ENCODE measurements around the gene TUBA4B.

- TF ChIP-seq EZH2 (IDR thresholded peaks at IDR 0.05; ENCODE audit: insufficient read depth, poor library complexity, severe bottlenecking) (no peak), EZH2phosphoT487 (IDR thresholded peaks at IDR 0.05; ENCODE audit: insufficient read depth, low read depth) (no peak)
Observed at GRCh38 chr2:219218217-219218731, 34.8 kb upstream of the TUBA4B start.

Measured in GM23248 (cell line).